Central memory CD4-positive, alpha-beta T cell (primary cell): ENCODE data around the gene TMEM143.

Source experiments
- DNase-seq: peaks from one replicate; pipeline ENCODE4 v3.0.0; 2022

The TMEM143 gene

DNA sequence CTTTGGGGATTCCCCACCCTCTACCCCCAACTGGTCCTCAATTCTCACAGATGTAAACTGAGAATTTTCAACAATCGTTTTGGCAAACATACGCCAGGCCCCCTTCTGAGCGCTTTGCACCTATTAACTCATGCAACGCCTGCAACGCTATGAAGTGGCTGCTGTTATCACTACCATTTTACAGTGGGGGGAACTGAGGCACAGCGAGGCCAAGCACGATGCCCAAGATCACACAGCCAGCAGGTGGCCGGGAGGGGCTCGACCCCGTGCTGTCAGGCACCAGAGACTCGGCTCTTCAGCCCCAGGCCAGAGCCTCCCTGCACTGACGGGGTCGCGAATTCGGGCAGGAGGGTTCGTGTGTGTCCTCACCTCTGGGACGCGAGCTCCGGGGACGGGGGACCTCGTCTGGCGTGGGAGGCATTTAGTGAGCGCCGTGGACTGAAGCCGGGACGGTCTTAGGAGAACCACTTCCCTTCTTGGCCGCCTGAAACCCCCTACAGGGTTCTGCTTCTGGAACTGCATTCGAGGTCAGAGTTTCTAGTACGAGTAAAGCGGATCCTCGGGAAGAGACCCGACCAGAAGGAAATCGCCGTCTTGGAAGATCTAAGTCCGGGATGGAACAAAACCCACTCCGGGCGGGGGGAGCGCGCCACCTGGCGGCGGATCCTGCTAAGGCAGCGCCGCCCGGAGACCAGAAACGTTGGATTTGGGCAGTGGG lies 72.8 kb downstream of the TMEM143 start:
- DNase-seq = peak; percentile 45

DNA sequence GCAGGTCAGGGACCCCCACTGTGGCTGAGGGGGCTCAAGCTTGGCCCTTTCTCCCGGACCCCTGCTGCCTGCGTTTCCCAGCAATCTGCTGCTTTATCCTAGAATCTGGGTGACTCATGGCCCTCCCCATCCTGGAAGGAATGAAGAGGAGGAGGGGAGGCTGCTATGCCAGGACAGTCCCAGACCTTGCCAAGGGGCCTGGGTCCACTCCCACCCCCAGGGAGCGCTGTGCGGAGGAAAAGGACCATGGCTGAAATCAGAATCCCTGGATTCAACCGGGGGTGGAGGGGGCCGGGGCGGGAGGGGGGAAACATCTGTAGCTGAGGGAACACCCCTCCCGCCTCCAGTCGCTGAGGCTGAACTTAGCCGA lies 73.4 kb downstream of the TMEM143 start:
- DNase-seq = no peak

DNA sequence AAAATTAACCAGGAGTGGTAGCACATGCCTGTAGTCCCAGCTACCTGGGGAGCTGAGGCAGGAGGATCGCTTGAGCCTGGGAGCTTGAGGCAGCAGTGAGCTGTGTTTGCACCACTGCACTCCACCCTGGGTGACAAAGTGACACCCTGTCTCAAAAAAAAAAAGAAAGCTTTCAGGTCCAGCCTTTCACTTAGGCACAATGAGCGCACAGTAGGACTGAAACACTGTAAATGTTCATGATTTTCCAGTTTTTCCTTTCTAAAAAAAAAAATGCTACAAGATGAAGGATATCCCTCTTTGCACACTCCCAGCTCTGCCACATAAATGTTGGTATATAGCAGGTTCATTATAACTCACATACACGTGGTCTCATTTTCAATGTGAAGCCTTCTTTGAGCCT lies 76.0 kb downstream of the TMEM143 start:
- no peak for DNase-seq

- DNase-seq = no peak
These were observed 78.8 kb downstream of the TMEM143 start for GRCh38 chr19:48284896-48285295.

DNA sequence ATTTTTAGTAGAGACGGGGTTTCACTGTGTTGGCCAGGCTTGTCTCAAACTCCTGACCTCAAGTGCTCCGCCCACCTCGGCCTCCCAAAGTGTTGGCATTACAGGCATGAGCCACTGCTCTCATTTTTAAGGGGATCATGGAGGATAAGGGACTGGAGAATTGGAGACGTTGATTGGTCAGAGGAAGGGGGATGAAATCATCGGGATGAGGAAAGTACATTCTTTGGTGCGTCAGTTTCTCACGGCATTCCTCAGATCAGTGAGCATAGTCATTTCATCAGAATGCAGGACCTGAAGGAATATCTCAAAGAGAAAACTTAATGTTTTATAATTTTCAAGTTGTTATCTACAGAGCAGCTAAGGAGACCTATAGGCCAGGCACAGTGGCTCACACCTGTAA lies 79.8 kb downstream of the TMEM143 start:
- DNase-seq = no peak
